HepG2 (cell line): ENCODE results near the gene ADCY7. TPM values are rescaled to one million over a fixed set of nuclear protein-coding genes. Genes with fewer than 3 reads are reported as not detected.

Source experiments
- ATAC-seq: fragments of 200-7000 bp; cut with Tn5 transposase; 3 replicates; pipeline ENCODE4 v1.9.1; 2020; ENCODE audit warnings: mild to moderate bottlenecking, moderate library complexity
- BruUV-seq: library from RNA; stranded (reverse); fragments of 400-500 nt; replicated peaks from 2 replicates; lab custom pipeline; 2021; lab: Mats Ljungman, UMichigan
- CTCF ChIA-PET: fragments of 300-600 bp; formaldehyde crosslinking; extraction: SDS; loops from one replicate; lab custom pipeline; 2021; ENCODE audit warnings: low total read pairs, inconsistent platforms, low intra/inter-chr PET ratio; lab: Yijun Ruan, JAX
- POLR2A ChIA-PET: fragments of 350-600 bp; sonication (Branson Sonifier 250); formaldehyde crosslinking; loops from one replicate; lab custom pipeline; 2020; ENCODE audit warnings: antibody characterized with exemption, inconsistent platforms; lab: Yijun Ruan, JAX
- DNase-seq: peaks from one replicate; pipeline ENCODE4 v3.0.0-alpha.2; 2015; ENCODE audit warnings: low spot score
- FAIRE-seq: peaks from 3 replicates; lab custom pipeline; 2011; peaks lifted over from hg19 to GRCh38; lab: Jason Lieb, UNC
- H2AFZ ChIP-seq: one replicate; pipeline ENCODE4 v1.6.1; 2011; ENCODE audit warnings: low read length, inconsistent platforms
- H3K27ac ChIP-seq: fragments of 300-600 bp; 3 replicates; pipeline ENCODE4 v1.8.0; 2011; ENCODE audit warnings: mixed run types, mild to moderate bottlenecking, mixed read lengths, low read length, inconsistent platforms; ENCODE audit not compliant: insufficient read depth; ENCODE audit errors: extremely low read length
- H3K27me3 ChIP-seq, 2 experiments: fragments of 200-600 bp in 1 of 2; 2 replicates in 1 of 2; 3 replicates in 1 of 2; pipeline versions ENCODE4 v1.6.0 to v1.8.0; 2011; ENCODE audit warnings: low read length in 2 of 2, mild to moderate bottlenecking in 2 of 2, moderate library complexity in 2 of 2, inconsistent platforms in 1 of 2; ENCODE audit not compliant: insufficient read depth in 2 of 2, control insufficient read depth in 1 of 2
- H3K36me3 ChIP-seq, 2 experiments: fragments of 200-600 bp in 1 of 2; replicated peaks in 1 of 2; 2 replicates in 1 of 2; 3 replicates in 1 of 2; pipeline versions ENCODE4 v1.5.1 to v1.8.0; 2011; ENCODE audit warnings: low read length in 2 of 2, inconsistent platforms in 1 of 2; ENCODE audit not compliant: insufficient read depth in 2 of 2, control insufficient read depth in 1 of 2
- H3K4me1 ChIP-seq: 2 replicates; pipeline ENCODE4 v1.5.1; 2012; ENCODE audit warnings: low read length, inconsistent platforms; ENCODE audit not compliant: insufficient read depth
- H3K4me2 ChIP-seq: 2 replicates; pipeline ENCODE4 v1.6.0; 2011; ENCODE audit warnings: low read depth, low read length, inconsistent platforms
- H3K4me3 ChIP-seq, 3 experiments: fragments of 200-600 bp in 1 of 3; sonication (generic), shearing (Covaris generic) in 1 of 3; replicated peaks in 1 of 3; 2 replicates each; pipeline ENCODE4 v1.5.1; 2011 to 2016; ENCODE audit warnings: low read length in 3 of 3, inconsistent platforms in 2 of 3, low read depth in 2 of 3, mild to moderate bottlenecking in 2 of 3, control low read depth in 1 of 3, mixed read lengths in 1 of 3; ENCODE audit not compliant: insufficient read depth in 1 of 3
- H3K79me2 ChIP-seq: one replicate; pipeline ENCODE4 v1.6.1; 2011; ENCODE audit warnings: low read length, inconsistent platforms; ENCODE audit not compliant: insufficient read depth
- H3K9ac ChIP-seq: 2 replicates; pipeline ENCODE4 v1.6.0; 2011; ENCODE audit warnings: mild to moderate bottlenecking, low read depth, low read length, inconsistent platforms; ENCODE audit not compliant: insufficient read depth
- H3K9me3 ChIP-seq: 2 replicates; pipeline ENCODE4 v1.5.1; 2012; ENCODE audit warnings: mild to moderate bottlenecking, low read length
- H4K20me1 ChIP-seq: 2 replicates; pipeline ENCODE4 v1.6.0; 2011; ENCODE audit warnings: inconsistent platforms, mild to moderate bottlenecking, low read length, moderate library complexity; ENCODE audit not compliant: insufficient read depth
- AFF4 ChIP-seq: sonication (generic); formaldehyde crosslinking; IDR thresholded peaks from 2 replicates; pipeline ENCODE4 v1.4.0; 2020; ENCODE audit warnings: missing genetic modification reagents
- MATR3 ChIP-seq: sonication (generic); formaldehyde crosslinking; IDR thresholded peaks from 2 replicates; pipeline ENCODE4 v1.4.0; 2020; ENCODE audit warnings: missing genetic modification reagents
- MAX ChIP-seq: IDR thresholded peaks from 2 replicates; pipeline ENCODE4 v1.6.1; 2012; ENCODE audit warnings: inconsistent platforms
- NR2C2 ChIP-seq: sonication (generic); formaldehyde crosslinking; IDR thresholded peaks from 2 replicates; pipeline ENCODE4 v1.4.0; 2020; ENCODE audit warnings: missing genetic modification reagents, mild to moderate bottlenecking, moderate library complexity, borderline replicate concordance
- PHF21A ChIP-seq: sonication (generic); formaldehyde crosslinking; IDR thresholded peaks from 2 replicates; pipeline ENCODE4 v1.5.0; 2020; ENCODE audit warnings: mild to moderate bottlenecking, missing genetic modification reagents
- ZNF10 ChIP-seq: sonication (generic); formaldehyde crosslinking; IDR thresholded peaks from 2 replicates; pipeline ENCODE4 v1.4.0; 2020; ENCODE audit warnings: mild to moderate bottlenecking, low read depth, missing genetic modification reagents, borderline replicate concordance
- ZNF232 ChIP-seq: sonication (generic); formaldehyde crosslinking; IDR thresholded peaks from 2 replicates; pipeline ENCODE4 v1.4.0; 2020; ENCODE audit warnings: missing genetic modification reagents, borderline replicate concordance
- ZNF709 ChIP-seq: sonication (generic); formaldehyde crosslinking; IDR thresholded peaks from 2 replicates; pipeline ENCODE4 v1.5.0; 2020; ENCODE audit warnings: mild to moderate bottlenecking, missing genetic modification reagents
- WGBS: methylation state at CpG from one replicate; pipeline ENCODE4 v1.1.6; 2017; ENCODE audit warnings: low lambda C conversion rate; 5-methylcytosine and 5-hydroxymethylcytosine counted together
- in situ Hi-C: cut with HindIII; loops from 2 replicates; pipeline ENCODE4 v1.10.0; 2017; ENCODE audit warnings: low pct_unique_long_range_greater_than_20kb; ENCODE audit not compliant: extremely low pct_ligation_motif_present
- intact Hi-C: fragments of 100-400 bp; cut with micrococcal nuclease; formaldehyde crosslinking; loops from one replicate; pipeline ENCODE4 v1.10.0; 2022; ENCODE audit not compliant: unreplicated experiment
- polyA plus RNA-seq, 8 experiments: library from polyadenylated mRNA; depleted of rRNA in 3 of 8; stranded (reverse) in 7 of 8; unstranded in 1 of 8; fragments of >200 nt; fragmentation: Illumina TruSeq in 4 of 8; extraction: Trizol in 4 of 8; gene quantifications; 2 replicates each; pipeline versions ENCODE4 v1.2.1 to v1.2.3, GENCODE V29; 2011 to 2016; ENCODE audit warnings: low read depth in 4 of 8, missing spikeins in 1 of 8, mixed read lengths in 1 of 8; ENCODE audit not compliant: insufficient read depth in 1 of 8
- total RNA-seq, 5 experiments: library from RNA; depleted of rRNA; stranded (reverse); fragments of >200 nt; fragmentation: Illumina TruSeq; extraction: Trizol; gene quantifications; 2 replicates each; pipeline ENCODE4 v1.2.3, GENCODE V29; 2016; ENCODE audit warnings: low read depth in 1 of 5

ADCY7 gene
- total and polyA plus RNA-seq, 2 of the 13 experiments (the other 11 are each of a cell fraction or from before 2014, with no cell fraction given): 2.2 to 4.3 TPM

GRCh38 chr16:50286681-50287080 is 20.3 kb downstream of the ADCY7 start:
- FAIRE-seq (no peak), DNase-seq (no peak), ATAC-seq (no peak)
- no TSS peak for BruUV-seq
- in situ Hi-C loops (no loop called here), intact Hi-C loops (no loop called here)
- Histone ChIP-seq H3K4me3 (no peak overlapping the region), H3K79me2 (no peaks in the 10 kb centered on the region), H3K4me2 (no peak overlapping the region), H3K4me1 (peaks cover 63% of the 10 kb centered on the region), H3K9ac (no peak overlapping the region), H2AFZ (no peak overlapping the region), H3K27ac (no peak overlapping the region), H3K27me3 (no peaks in the 10 kb centered on the region; a peak in 1 of 5 replicates), H3K36me3 (no peaks in the 10 kb centered on the region), H4K20me1 (no peaks in the 10 kb centered on the region), H3K9me3 (no peaks in the 10 kb centered on the region)
- no peak for TF ChIP-seq MATR3 (CRISPR knock-in tag)
- no peak for TF ChIP-seq NR2C2
- TF ChIP-seq MAX: no peak
- no peak for TF ChIP-seq ZNF232
- peak; percentile 99 for TF ChIP-seq ZNF10 (CRISPR knock-in tag)
- ChIA-PET CTCF (no interaction called here), POLR2A (interaction anchor here (0.6 kb wide), 1 partner anchor 9 kb away, joined by 3 read pairs; no protein-coding TSS in a partner anchor)
- WGBS: 88% methylated on average over 3 of the region's 3 CpGs

DNA sequence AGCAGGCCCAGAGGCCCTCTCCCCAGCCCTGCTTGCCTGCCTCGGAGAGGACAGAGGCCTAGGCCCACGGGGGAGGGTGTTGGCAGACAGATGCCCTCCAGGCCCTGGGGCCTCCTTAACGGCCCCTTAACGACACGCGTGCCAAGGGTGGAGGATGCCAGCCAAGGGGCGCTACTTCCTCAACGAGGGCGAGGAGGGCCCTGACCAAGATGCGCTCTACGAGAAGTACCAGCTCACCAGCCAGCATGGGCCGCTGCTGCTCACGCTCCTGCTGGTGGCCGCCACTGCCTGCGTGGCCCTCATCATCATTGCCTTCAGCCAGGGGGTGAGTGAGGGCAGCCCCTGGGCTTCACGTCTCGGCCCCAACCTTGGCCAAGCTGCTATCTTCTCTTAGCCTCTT is 21.7 kb downstream of the ADCY7 start:
- no peak overlapping the region for H2AFZ ChIP-seq
- H3K9me3 ChIP-seq: no peaks in the 10 kb centered on the region
- H4K20me1 ChIP-seq: no peaks in the 10 kb centered on the region
- FAIRE-seq: no peak
- no TSS peak for BruUV-seq
- ATAC-seq: no peak
- in situ Hi-C loops (no loop called here), intact Hi-C loops (no loop called here)
- H3K79me2 ChIP-seq: no peaks in the 10 kb centered on the region
- H3K9ac ChIP-seq: no peak overlapping the region
- 84% methylated on average over 10 of the region's 17 CpGs for WGBS
- H3K4me3 ChIP-seq: no peak overlapping the region
- H3K27me3 ChIP-seq: no peaks in the 10 kb centered on the region
- no peak for DNase-seq
- TF ChIP-seq AFF4 (CRISPR knock-in tag) (no peak), PHF21A (CRISPR knock-in tag) (no peak), ZNF709 (no peak)
- CTCF ChIA-PET: no interaction called here
- POLR2A ChIA-PET: no interaction called here
- H3K36me3 ChIP-seq: no peaks in the 10 kb centered on the region
- H3K4me2 ChIP-seq: no peak overlapping the region
- H3K4me1 ChIP-seq: peaks cover 63% of the 10 kb centered on the region
- no peak overlapping the region for H3K27ac ChIP-seq
